DMS53 (cell line): ENCODE results near the gene GPR101.
"Not testable (repeated sequence)": the region's sequence is repeated elsewhere in the genome, so short reads cannot be mapped to it uniquely, and the experiment has no call there.

ENCODE experiments used
- DNase-seq: peaks from one replicate; lab custom pipeline; 2025; lab: John Stamatoyannopoulos, UW

Gene GPR101

GRCh38 chrX:137025930-137026329, 7.9 kb downstream of the GPR101 start:
- DNase-seq = no peak

- not testable (repeated sequence) for DNase-seq
These were observed 33.6 kb downstream of the GPR101 start for GRCh38 chrX:137000236-137000635.

GRCh38 chrX:136999024-136999423, 34.8 kb downstream of the GPR101 start:
- no peak for DNase-seq
